ENCODE results near the gene FBXL4.

Gene FBXL4

GRCh38 chr6:98825600-98826230, 122.0 kb downstream of the FBXL4 start:
- Histone ChIP-seq H3K27ac (no peak overlapping the region), H3K9me3 (no peaks in the 10 kb centered on the region), H3K4me3 (no peak overlapping the region), H3K36me3 (no peaks in the 10 kb centered on the region), H3K4me1 (peaks cover 0 to 31% (median 21%) of the 10 kb centered on the region in 4 donors), H3K27me3 (peaks cover 0 to 91% of the 10 kb centered on the region in 2 donors)
- DNase-seq = no peak
- intact Hi-C loops (cut with DNase I; ENCODE audit: low total_unique reads) = no loop called here
- TF ChIP-seq CTCF (IDR thresholded peaks at IDR 0.05) = no peak

DNA sequence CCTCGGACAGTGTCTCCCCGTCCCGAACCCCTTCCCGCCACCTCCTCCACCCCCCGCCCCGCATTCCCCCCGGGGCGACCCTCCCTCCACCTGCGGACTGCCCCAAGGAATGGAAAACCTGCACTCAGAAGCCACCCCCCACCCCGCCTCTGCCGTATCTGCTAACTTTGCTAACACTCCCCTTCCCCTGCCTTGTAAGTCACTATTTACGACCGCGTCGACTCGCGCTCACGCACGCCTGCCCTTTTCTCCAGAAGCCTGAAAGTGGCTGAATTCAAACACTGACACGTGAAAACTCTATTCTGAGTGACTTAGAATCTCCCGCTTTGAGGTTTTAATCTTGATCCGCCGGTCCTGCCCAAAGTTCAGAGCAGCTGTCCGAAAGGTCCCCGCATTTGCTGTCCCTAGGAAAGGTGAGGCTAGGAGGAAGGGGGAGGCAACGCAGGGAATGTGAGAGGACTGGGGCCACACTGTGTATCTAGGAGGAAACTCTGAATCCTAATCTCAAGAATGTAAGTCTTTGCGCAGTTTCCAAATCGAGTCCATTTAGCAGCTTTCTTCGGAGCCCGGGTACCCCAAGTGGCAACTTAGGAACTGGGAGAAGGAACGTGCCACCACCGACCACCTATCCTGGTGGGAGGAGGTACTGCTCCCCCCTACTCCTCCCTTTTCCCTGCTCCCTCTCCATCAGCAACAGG, 122.7 kb downstream of the FBXL4 start:
- no peaks in the 10 kb centered on the region for H3K36me3 ChIP-seq
- peaks cover 0 to 31% (median 21%) of the 10 kb centered on the region in 4 donors for H3K4me1 ChIP-seq
- DNase-seq = no peak
- no peak overlapping the region for H3K4me3 ChIP-seq
- intact Hi-C loops (cut with DNase I; ENCODE audit: low total_unique reads) = no loop called here
- H3K27ac ChIP-seq = no peak overlapping the region
- no peak for TF ChIP-seq CTCF (IDR thresholded peaks at IDR 0.05)
- H3K27me3 ChIP-seq = peaks cover 0 to 85% of the 10 kb centered on the region in 2 donors
- H3K9me3 ChIP-seq = no peaks in the 10 kb centered on the region

GRCh38 chr6:98824162-98824901, 123.4 kb downstream of the FBXL4 start:
- no peak overlapping the region for H3K4me3 ChIP-seq
- no peaks in the 10 kb centered on the region for H3K36me3 ChIP-seq
- DNase-seq = no peak
- intact Hi-C loops (cut with DNase I; ENCODE audit: low total_unique reads) = no loop called here
- H3K9me3 ChIP-seq = no peaks in the 10 kb centered on the region
- H3K27me3 ChIP-seq = peaks cover 0 to 83% of the 10 kb centered on the region in 2 donors
- peaks cover 0 to 31% (median 21%) of the 10 kb centered on the region in 4 donors for H3K4me1 ChIP-seq
- TF ChIP-seq CTCF (IDR thresholded peaks at IDR 0.05) = no peak
- no peak overlapping the region for H3K27ac ChIP-seq

- Histone ChIP-seq H3K36me3 (no peaks in the 10 kb centered on the region), H3K27me3 (peaks cover 0 to 83% of the 10 kb centered on the region in 2 donors), H3K27ac (no peak overlapping the region), H3K4me3 (no peak overlapping the region), H3K4me1 (peaks cover 0 to 31% (median 21%) of the 10 kb centered on the region in 4 donors), H3K9me3 (no peaks in the 10 kb centered on the region)
- no peak for DNase-seq
- intact Hi-C loops (cut with DNase I; ENCODE audit: low total_unique reads) = no loop called here
- TF ChIP-seq CTCF (IDR thresholded peaks at IDR 0.05) = no peak
Observed at GRCh38 chr6:98823428-98824161, 124.2 kb downstream of the FBXL4 start.

DNA sequence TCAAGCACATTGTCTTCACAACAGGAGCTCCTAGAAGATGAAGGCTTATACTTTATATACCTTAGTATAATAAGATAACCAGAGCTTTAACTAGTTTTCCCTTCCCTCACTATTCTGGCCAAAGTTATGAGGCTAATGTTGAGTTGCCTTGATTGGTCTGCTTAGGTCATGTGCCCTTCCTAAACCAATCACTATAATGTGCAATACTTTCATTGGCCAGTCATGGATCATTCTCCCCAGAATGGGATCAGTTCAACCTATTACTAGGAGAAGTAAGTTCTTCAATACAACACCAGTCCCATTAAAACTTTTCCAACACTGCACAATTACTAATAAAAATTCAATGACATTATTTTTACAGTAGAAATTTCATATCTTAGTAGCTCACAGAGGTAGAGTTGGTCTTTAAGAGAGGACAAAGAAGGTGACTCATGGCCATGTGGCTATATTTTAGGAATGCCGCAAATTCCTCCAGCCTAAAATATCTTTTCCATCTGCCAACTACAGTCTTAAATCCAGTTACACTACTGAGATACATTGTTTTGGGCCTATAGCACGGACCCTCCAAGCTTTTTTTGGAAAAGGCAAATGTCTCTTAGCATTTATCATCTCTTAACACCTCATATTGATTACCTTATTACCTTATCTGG, 125.9 kb downstream of the FBXL4 start:
- H3K27me3 ChIP-seq = peaks cover 0 to 69% of the 10 kb centered on the region in 2 donors
- H3K27ac ChIP-seq = no peak overlapping the region
- peaks cover 0 to 7% (median 0%) of the 10 kb centered on the region in 3 donors for H3K9me3 ChIP-seq
- TF ChIP-seq CTCF (IDR thresholded peaks at IDR 0.05) = no peak
- DNase-seq = no peak
- H3K4me1 ChIP-seq = peaks cover 0 to 18% (median 13%) of the 10 kb centered on the region in 4 donors
- intact Hi-C loops (cut with DNase I; ENCODE audit: low total_unique reads) = no loop called here
- no peak overlapping the region for H3K4me3 ChIP-seq
- no peaks in the 10 kb centered on the region for H3K36me3 ChIP-seq
